Endothelial cell of umbilical vein (primary cell): Measurements from ENCODE around the gene NKD2. TPM values are rescaled to one million over a fixed set of nuclear protein-coding genes. Genes with fewer than 3 reads are reported as not detected.

Experiments used
- BruUV-seq: library from RNA; stranded (reverse); fragments of 400-500 nt; replicated peaks from 2 replicates; lab custom pipeline; 2021; lab: Mats Ljungman, UMichigan
- CTCF ChIA-PET: fragments of 300-600, 350-600 bp; sonication (Branson Sonifier 250); formaldehyde crosslinking; loops from one replicate; lab custom pipeline; 2021; ENCODE audit warnings: antibody characterized with exemption, inconsistent platforms; lab: Charles Lee
- POLR2A ChIA-PET: fragments of 300-600, 350-600 bp; sonication (Branson Sonifier 250); formaldehyde crosslinking; loops from one replicate; lab custom pipeline; 2021; ENCODE audit warnings: antibody characterized with exemption, inconsistent platforms; lab: Charles Lee
- DNase-seq: peaks from one replicate; pipeline ENCODE4 v3.0.0-alpha.2; 2011; ENCODE audit warnings: low read depth, low spot score
- FAIRE-seq: peaks from 2 replicates; lab custom pipeline; 2011; peaks lifted over from hg19 to GRCh38; lab: Jason Lieb, UNC
- H2AFZ ChIP-seq: 2 replicates; pipeline ENCODE4 v1.6.0; 2012; ENCODE audit warnings: low read depth, low read length, control low read depth, inconsistent platforms
- H3K27ac ChIP-seq: 2 replicates; pipeline ENCODE4 v1.5.1; 2011; ENCODE audit warnings: low read depth, mild to moderate bottlenecking, control low read depth, low read length, moderate library complexity; ENCODE audit not compliant: insufficient read depth
- H3K27me3 ChIP-seq, 2 experiments: 2 replicates each; pipeline versions ENCODE4 v1.6.0 to v1.6.1; 2011; ENCODE audit warnings: low read length in 2 of 2, mixed read lengths in 1 of 2; ENCODE audit not compliant: control insufficient read depth in 2 of 2, insufficient read depth in 2 of 2
- H3K36me3 ChIP-seq, 2 experiments: 2 replicates in 1 of 2; 3 replicates in 1 of 2; pipeline ENCODE4 v1.5.1; 2011; ENCODE audit warnings: low read length in 2 of 2, mild to moderate bottlenecking in 1 of 2, moderate library complexity in 1 of 2; ENCODE audit not compliant: control insufficient read depth in 2 of 2, insufficient read depth in 2 of 2; ENCODE audit errors: extremely low read depth in 1 of 2
- H3K4me1 ChIP-seq: 3 replicates; pipeline ENCODE4 v1.5.1; 2011; ENCODE audit warnings: mild to moderate bottlenecking, low read length; ENCODE audit not compliant: control insufficient read depth, insufficient read depth; ENCODE audit errors: extremely low read depth
- H3K4me2 ChIP-seq: 2 replicates; pipeline ENCODE4 v1.6.1; 2011; ENCODE audit warnings: low read length, control low read depth, mixed read lengths; ENCODE audit not compliant: insufficient read depth
- H3K4me3 ChIP-seq, 3 experiments: fragments of 200-600 bp in 1 of 3; sonication (generic), shearing (Covaris generic) in 1 of 3; replicated peaks in 1 of 3; 2 replicates each; pipeline ENCODE4 v1.5.1; 2011 to 2016; ENCODE audit warnings: control low read depth in 3 of 3, low read length in 3 of 3, mild to moderate bottlenecking in 2 of 3, inconsistent platforms in 1 of 3, low read depth in 1 of 3, moderate library complexity in 1 of 3; ENCODE audit not compliant: insufficient read depth in 1 of 3
- H3K79me2 ChIP-seq: 2 replicates; pipeline ENCODE4 v1.6.0; 2012; ENCODE audit warnings: low read length, inconsistent platforms; ENCODE audit not compliant: control insufficient read depth, insufficient read depth
- H3K9ac ChIP-seq: replicated peaks from 2 replicates; pipeline ENCODE3; 2011; ENCODE audit warnings: low read length, control low read depth; ENCODE audit not compliant: insufficient read depth; ENCODE audit errors: extremely low read depth
- H3K9me1 ChIP-seq: replicated peaks from 3 replicates; pipeline ENCODE4 v1.6.0; 2011; ENCODE audit warnings: mild to moderate bottlenecking, low read length; ENCODE audit not compliant: control insufficient read depth, insufficient read depth; ENCODE audit errors: extremely low read depth
- H3K9me3 ChIP-seq: replicated peaks from 2 replicates; pipeline ENCODE4 v1.5.1; 2012; ENCODE audit warnings: low read length, inconsistent platforms; ENCODE audit not compliant: control insufficient read depth, insufficient read depth
- H4K20me1 ChIP-seq: replicated peaks from 2 replicates; pipeline ENCODE3; 2011; ENCODE audit warnings: mild to moderate bottlenecking, low read length; ENCODE audit not compliant: control insufficient read depth, insufficient read depth; ENCODE audit errors: extremely low read depth
- CTCF ChIP-seq, 2 donors: IDR thresholded peaks; 1 replicate in 1 of 2; 2 replicates in 1 of 2; pipeline ENCODE4 v1.5.1; 2011; ENCODE audit warnings: low read length in 2 of 2, mild to moderate bottlenecking in 2 of 2, moderate library complexity in 2 of 2, control low read depth in 1 of 2, inconsistent platforms in 1 of 2, low read depth in 1 of 2; ENCODE audit not compliant: insufficient read depth in 1 of 2; ENCODE audit errors: extremely low read depth in 1 of 2
- EZH2 ChIP-seq: IDR thresholded peaks from 2 replicates; pipeline ENCODE4 v1.6.1; 2012; ENCODE audit warnings: borderline replicate concordance, low read depth, mild to moderate bottlenecking, moderate library complexity, low read length, inconsistent platforms; ENCODE audit not compliant: severe bottlenecking
- FOS ChIP-seq: IDR thresholded peaks from 2 replicates; pipeline ENCODE4 v1.6.1; 2011; ENCODE audit warnings: mild to moderate bottlenecking, low read length, moderate library complexity, borderline replicate concordance; ENCODE audit not compliant: insufficient read depth
- GATA2 ChIP-seq: IDR thresholded peaks from 2 replicates; pipeline ENCODE4 v1.7.0; 2011; ENCODE audit warnings: low read depth, mild to moderate bottlenecking, moderate library complexity, mixed read lengths, low read length; ENCODE audit not compliant: insufficient read length, insufficient read depth
- JUN ChIP-seq: IDR thresholded peaks from 2 replicates; pipeline ENCODE4 v1.6.1; 2011; ENCODE audit warnings: borderline replicate concordance, low read depth; ENCODE audit not compliant: insufficient read length, insufficient read depth
- MAX ChIP-seq: IDR thresholded peaks from 2 replicates; pipeline ENCODE4 v1.6.1; 2011; ENCODE audit not compliant: insufficient read depth, insufficient read length
- MYC ChIP-seq: IDR thresholded peaks from one replicate; pipeline ENCODE4 v1.6.1; 2011; ENCODE audit warnings: mild to moderate bottlenecking, low read depth, low read length
- POLR2A ChIP-seq: IDR thresholded peaks from 2 replicates; pipeline ENCODE4 v1.6.1; 2012; ENCODE audit warnings: low read depth, mild to moderate bottlenecking, control low read depth, low read length
- POLR2AphosphoS5 ChIP-seq: IDR thresholded peaks from 2 replicates; pipeline ENCODE4 v1.6.1; 2012; ENCODE audit warnings: low read depth, mild to moderate bottlenecking, control low read depth, low read length, moderate library complexity; ENCODE audit not compliant: insufficient read depth
- dilution Hi-C: fragments of 300-500 bp; cut with MboI; formaldehyde crosslinking; loops from one replicate; pipeline ENCODE4 v1.15.0; 2019; ENCODE audit warnings: low sequenced_read_pairs; ENCODE audit not compliant: extremely low pct_ligation_motif_present
- intact Hi-C: fragments of 100-400 bp; cut with micrococcal nuclease; formaldehyde crosslinking; loops from one replicate; pipeline ENCODE4 v1.10.0; 2022
- polyA plus RNA-seq, 4 experiments: library from polyadenylated mRNA; depleted of rRNA in 3 of 4; stranded (reverse) in 3 of 4; unstranded in 1 of 4; fragments of >200 nt; gene quantifications; 2 replicates each; pipeline versions ENCODE4 v1.2.1 to v1.2.3, GENCODE V29; 2011 to 2012; ENCODE audit warnings: missing spikeins in 1 of 4
- total RNA-seq: library from RNA; stranded (reverse); gene quantifications from 2 replicates; pipeline ENCODE4 v1.2.3, GENCODE V29; 2021

NKD2 gene
- total and polyA plus RNA-seq, 2 donors (not counting 3 experiments of a cell fraction or from before 2014, with no cell fraction given): 0.08 TPM; not detected in 1

DNA sequence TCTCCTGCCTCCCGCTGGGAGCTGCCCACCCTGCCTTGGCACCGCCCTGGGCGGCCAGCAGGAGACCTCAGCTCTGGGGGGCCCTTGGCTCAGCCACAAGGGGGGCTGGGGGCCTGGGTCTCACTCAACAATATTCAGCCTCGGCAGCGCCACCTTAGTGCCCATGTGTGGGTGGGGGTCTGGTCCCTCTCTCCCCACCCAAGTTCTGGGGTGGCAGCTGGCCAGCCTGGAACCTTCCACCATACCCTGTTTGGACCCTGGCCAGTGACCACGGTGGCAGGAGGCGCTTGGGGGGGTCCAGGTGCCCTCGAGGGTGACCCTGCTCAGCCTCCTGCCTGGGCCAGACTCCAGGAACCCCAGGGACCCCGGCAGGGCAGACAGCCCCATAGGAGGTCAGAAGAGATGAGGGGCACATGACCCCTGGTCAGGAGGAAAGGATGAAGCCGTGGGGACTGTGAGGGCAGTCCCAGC is 22.2 kb downstream of the NKD2 start:
- FAIRE-seq: no peak
- DNase-seq: no peak
- H3K9ac ChIP-seq: no peak overlapping the region
- H3K27me3 ChIP-seq: no peaks in the 10 kb centered on the region
- CTCF ChIA-PET: interaction anchor here (0.9 to 1.0 kb wide), 2 partner anchors 10 to 12 kb away, joined by 3 read pairs; no protein-coding TSS in a partner anchor
- no peaks in the 10 kb centered on the region for H4K20me1 ChIP-seq
- intact Hi-C loops (no loop called here), dilution Hi-C loops (no loop called here)
- no peak overlapping the region for H3K27ac ChIP-seq
- no peaks in the 10 kb centered on the region for H3K9me3 ChIP-seq
- no peak overlapping the region for H3K4me3 ChIP-seq
- no peaks in the 10 kb centered on the region for H3K79me2 ChIP-seq
- no peaks in the 10 kb centered on the region for H3K9me1 ChIP-seq
- no peaks in the 10 kb centered on the region for H3K36me3 ChIP-seq
- no peak overlapping the region for H3K4me2 ChIP-seq
- TF ChIP-seq JUN (no peak), POLR2AphosphoS5 (no peak), FOS (no peak), POLR2A (no peak), MAX (no peak), CTCF (IDR thresholded peaks at IDR 0.05; ENCODE audit: extremely low read depth in 1 of 2, insufficient read depth in 1 of 2, low read depth in 1 of 2, low read length in 2 of 2) (no peak), MYC (no peak), GATA2 (no peak), EZH2 (no peak)
- H2AFZ ChIP-seq: no peak overlapping the region
- H3K4me1 ChIP-seq: no peaks in the 10 kb centered on the region
- POLR2A ChIA-PET: no interaction called here
- no TSS peak for BruUV-seq
